BJ (cell line): ENCODE measurements around the gene OR1L4. TPM values are rescaled to one million over a fixed set of nuclear protein-coding genes. Genes with fewer than 3 reads are reported as not detected.

ENCODE experiments used
- CTCF ChIA-PET: fragments of 350-600 bp; formaldehyde crosslinking; extraction: SDS; loops from one replicate; lab custom pipeline; 2021; ENCODE audit warnings: antibody characterized with exemption, inconsistent platforms; lab: Yijun Ruan, JAX
- POLR2A ChIA-PET: fragments of 300-600 bp; sonication (Branson Sonifier 250); formaldehyde crosslinking; extraction: SDS; loops from one replicate; lab custom pipeline; 2021; ENCODE audit warnings: antibody characterized with exemption; lab: Charles Lee
- DNase-seq: peaks from one replicate; pipeline ENCODE4 v3.0.0-alpha.2; 2011; ENCODE audit warnings: low read depth
- H3K27me3 ChIP-seq: 2 replicates; pipeline ENCODE4 v1.6.0; 2011; ENCODE audit warnings: low read length; ENCODE audit not compliant: control insufficient read depth, insufficient read depth
- H3K36me3 ChIP-seq: 2 replicates; pipeline ENCODE4 v1.5.1; 2011; ENCODE audit warnings: low read length; ENCODE audit not compliant: control insufficient read depth, insufficient read depth
- H3K4me3 ChIP-seq: 2 replicates; pipeline ENCODE4 v1.5.1; 2011; ENCODE audit warnings: low read depth, mild to moderate bottlenecking, control low read depth, low read length
- CTCF ChIP-seq: IDR thresholded peaks from 2 replicates; pipeline ENCODE4 v1.5.1; 2011; ENCODE audit warnings: low read depth, mild to moderate bottlenecking, control low read depth, inconsistent platforms, low read length, moderate library complexity; ENCODE audit not compliant: insufficient read depth
- polyA plus RNA-seq: library from polyadenylated mRNA; depleted of rRNA; stranded (reverse); fragments of >200 nt; gene quantifications from 2 replicates; pipeline ENCODE4 v1.2.3, GENCODE V29; 2011; rRNA removed

The OR1L4 gene
- polyA plus RNA-seq, 1 experiment: not detected

DNA sequence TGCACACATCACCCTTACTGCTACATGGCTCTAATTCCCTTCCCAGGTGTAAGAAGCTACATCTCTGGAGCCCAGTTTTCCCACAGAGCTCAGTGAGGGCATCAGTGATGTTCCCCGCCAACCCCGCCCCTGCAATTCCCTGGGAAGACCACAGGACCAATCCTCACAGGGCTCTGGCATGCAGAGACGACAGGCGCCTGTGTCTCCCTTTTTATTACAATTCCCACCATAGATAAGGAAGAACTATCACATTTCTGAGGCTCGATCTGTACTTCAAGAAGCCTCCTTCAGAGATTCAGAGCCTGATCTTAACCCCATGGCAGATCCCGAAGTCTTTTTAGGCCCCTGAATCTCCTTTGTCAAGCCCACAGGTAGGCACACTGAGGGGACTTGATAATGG lies 18.2 kb downstream of the OR1L4 start, which contains the start of gene OR1L6:
OR1L6 (plus strand) TSS at position 301 of the 400 bp plus-strand sequence. CDS start 7,545 bp downstream, outside the sequence.
- no peaks in the 10 kb centered on the region for H3K36me3 ChIP-seq
- DNase-seq: no peak
- TF ChIP-seq CTCF: no peak
- H3K4me3 ChIP-seq: no peak within 1 kb of the TSS
- ChIA-PET POLR2A (no interaction called here), CTCF (no interaction called here)
- no peaks in the 10 kb centered on the region for H3K27me3 ChIP-seq

DNA sequence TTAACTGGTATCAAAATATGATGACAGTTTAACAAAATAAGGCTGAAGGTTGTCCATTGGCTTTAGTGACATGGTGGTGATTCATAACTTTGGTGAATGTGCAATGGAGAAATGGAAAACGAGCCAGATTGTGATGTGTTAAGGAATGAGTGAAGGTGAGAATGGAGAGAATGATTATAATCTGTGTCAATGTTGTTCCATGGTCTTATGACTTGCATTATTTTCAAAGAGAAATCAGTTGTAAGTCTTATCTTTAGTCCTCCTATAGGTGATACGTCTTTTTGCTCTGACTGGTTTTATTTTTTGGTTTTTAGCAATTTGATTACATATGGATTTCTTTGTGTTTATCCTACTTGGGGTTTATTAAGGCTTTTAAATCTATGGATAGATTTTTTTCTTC lies 31.0 kb downstream of the OR1L4 start:
- DNase-seq: no peak
- Histone ChIP-seq H3K36me3 (no peaks in the 10 kb centered on the region), H3K4me3 (no peak overlapping the region), H3K27me3 (0 out of 2 replicates have a peak, but pooled peaks cover 1% of the 10 kb centered on the region)
- ChIA-PET CTCF (no interaction called here), POLR2A (no interaction called here)
- no peak for TF ChIP-seq CTCF

- no peak for DNase-seq
- Histone ChIP-seq H3K27me3 (no peaks in the 10 kb centered on the region), H3K36me3 (no peaks in the 10 kb centered on the region), H3K4me3 (no peak overlapping the region)
- ChIA-PET CTCF (no interaction called here), POLR2A (no interaction called here)
- no peak for TF ChIP-seq CTCF
These were observed 44.0 kb downstream of the OR1L4 start for GRCh38 chr9:122767817-122768216.

Other genes with a start within 250 kb of the OR1L4 start
- not detected in 2 replicates for gene OR1J1, start 246.1 kb upstream of the OR1L4 start, polyA plus RNA-seq
- 0.64 TPM in 2 replicates for gene OR1J2, start 213.2 kb upstream of the OR1L4 start, polyA plus RNA-seq
- 0.69 and 0.71 TPM in 2 replicates for gene OR1J4, start 204.8 kb upstream of the OR1L4 start, polyA plus RNA-seq
- not detected in 2 replicates for gene OR1N1, start 196.7 kb upstream of the OR1L4 start, polyA plus RNA-seq
- not detected in 2 replicates for gene OR1N2, start 170.9 kb upstream of the OR1L4 start, polyA plus RNA-seq
- gene OR1L8, start 140.6 kb upstream of the OR1L4 start, polyA plus RNA-seq: 0.05 and 0.07 TPM in 2 replicates
- gene OR1Q1, start 109.3 kb upstream of the OR1L4 start, polyA plus RNA-seq: 1.0 and 1.1 TPM in 2 replicates
- not detected in 2 replicates for gene OR1B1, start 66.4 kb upstream of the OR1L4 start, polyA plus RNA-seq
- not detected in 2 replicates for gene OR1L1, start 62.3 kb upstream of the OR1L4 start, polyA plus RNA-seq
- not detected in 2 replicates for gene OR1L3, start 48.9 kb upstream of the OR1L4 start, polyA plus RNA-seq
- not detected in 2 replicates for gene OR1L6, start 18.3 kb downstream of the OR1L4 start, polyA plus RNA-seq
- gene OR5C1, start 64.9 kb downstream of the OR1L4 start, polyA plus RNA-seq: not detected in 2 replicates
- gene OR1K1, start 76.1 kb downstream of the OR1L4 start, polyA plus RNA-seq: not detected in 2 replicates
- gene PDCL, start 104.6 kb downstream of the OR1L4 start, polyA plus RNA-seq: 9.2 and 15.7 TPM in 2 replicates
- gene RC3H2, start 181.4 kb downstream of the OR1L4 start, polyA plus RNA-seq: 35.3 and 50.2 TPM in 2 replicates
- 2.5 and 5.0 TPM in 2 replicates for gene ZBTB6, start 189.3 kb downstream of the OR1L4 start, polyA plus RNA-seq
- 4.4 and 8.0 TPM in 2 replicates for gene ZBTB26, start 207.5 kb downstream of the OR1L4 start, polyA plus RNA-seq
- 30.8 and 37.0 TPM in 2 replicates for gene RABGAP1, start 217.0 kb downstream of the OR1L4 start, polyA plus RNA-seq